Spinal cord (tissue), 10 donors: ENCODE measurements around the gene NPFF. TPM values are rescaled to one million over a fixed set of nuclear protein-coding genes. Genes with fewer than 3 reads are reported as not detected.

Experiments
- DNase-seq, 6 donors: peaks; one replicate each; pipeline versions ENCODE4 v3.0.0 to v3.0.0-alpha.2; 2013 to 2015; ENCODE audit warnings: low spot score in 6 of 6, low read depth in 4 of 6
- H3K27ac ChIP-seq: one replicate; pipeline ENCODE4 v1.5.1; 2013; ENCODE audit warnings: low read depth, low read length, control low read depth
- H3K27me3 ChIP-seq: one replicate; pipeline ENCODE4 v1.6.1; 2013; ENCODE audit warnings: low read length; ENCODE audit not compliant: control insufficient read depth, insufficient read depth
- H3K36me3 ChIP-seq: one replicate; pipeline ENCODE4 v1.6.1; 2013; ENCODE audit warnings: low read length; ENCODE audit not compliant: control insufficient read depth, insufficient read depth
- H3K4me1 ChIP-seq: one replicate; pipeline ENCODE4 v1.6.1; 2013; ENCODE audit warnings: low read length; ENCODE audit not compliant: control insufficient read depth, insufficient read depth
- H3K4me3 ChIP-seq: one replicate; pipeline ENCODE4 v1.5.1; 2013; ENCODE audit warnings: low read depth, low read length, control low read depth
- H3K9me3 ChIP-seq: one replicate; pipeline ENCODE4 v1.6.1; 2013; ENCODE audit warnings: low read length; ENCODE audit not compliant: control insufficient read depth, insufficient read depth
- WGBS: methylation state at CpG from one replicate; pipeline ENCODE4 v1.1.5; 2013; ENCODE audit warnings: missing lambda C conversion rate; ENCODE audit not compliant: insufficient coverage; 5-methylcytosine and 5-hydroxymethylcytosine counted together
- polyA plus RNA-seq, 2 donors: library from polyadenylated mRNA; unstranded; fragments of 120-200 nt; gene quantifications; one replicate each; pipeline ENCODE4 v1.2.1, GENCODE V29; 2013; ENCODE audit not compliant: insufficient read length in 2 of 2
- total RNA-seq, 2 donors: library from RNA; depleted of rRNA in 1 of 2; stranded (reverse); fragments of 120-200 nt in 1 of 2; fragments of >200 nt in 1 of 2; gene quantifications; one replicate each; pipeline versions ENCODE4 v1.2.3 to v1.2.4, GENCODE V29; 2013 to 2014
- donor health status: healthy.

Gene NPFF
- total and polyA plus RNA-seq, 4 donors: 2.2 to 7.7 (median 4.4) TPM

DNA sequence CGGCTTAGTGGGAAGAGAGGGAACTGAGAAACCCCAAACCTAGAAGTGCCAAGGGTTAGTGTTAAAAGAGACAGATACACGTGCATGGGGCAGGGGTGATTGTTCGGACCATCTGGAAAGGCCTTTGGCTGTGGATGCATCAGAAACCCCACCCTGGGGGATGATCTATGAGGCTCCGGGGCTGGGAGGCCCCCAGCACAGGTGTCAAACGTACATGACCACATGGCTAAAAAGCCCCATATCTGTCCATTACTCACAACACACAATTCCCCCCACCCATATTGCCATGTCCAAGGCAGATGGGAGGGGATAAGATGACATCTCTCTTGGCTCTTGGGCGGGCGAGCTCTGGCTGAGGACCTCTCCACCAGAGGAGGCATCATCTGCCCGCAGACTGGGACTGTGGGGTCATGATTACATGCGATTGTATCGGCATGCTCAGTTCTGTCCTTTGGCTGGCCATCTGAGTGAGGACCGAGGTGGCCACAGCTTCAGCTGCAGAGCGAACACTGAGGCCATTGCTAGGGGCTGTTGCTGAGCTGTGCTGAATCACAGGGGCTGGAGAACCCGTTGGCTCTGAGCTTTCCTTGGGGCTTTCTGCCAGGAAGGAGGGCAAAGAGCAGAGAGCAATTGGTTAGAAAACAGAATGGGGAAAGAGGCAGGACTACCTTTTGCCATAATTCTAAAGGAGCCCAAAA lies 9.6 kb upstream of the NPFF start:
- Histone ChIP-seq H3K4me3 (no peak overlapping the region), H3K9me3 (no peaks in the 10 kb centered on the region), H3K36me3 (peaks cover 65% of the 10 kb centered on the region), H3K27me3 (no peaks in the 10 kb centered on the region), H3K4me1 (no peaks in the 10 kb centered on the region), H3K27ac (no peak overlapping the region)
- WGBS: 89% methylated on average over 11 of the region's 13 CpGs
- DNase-seq: no peak

DNA sequence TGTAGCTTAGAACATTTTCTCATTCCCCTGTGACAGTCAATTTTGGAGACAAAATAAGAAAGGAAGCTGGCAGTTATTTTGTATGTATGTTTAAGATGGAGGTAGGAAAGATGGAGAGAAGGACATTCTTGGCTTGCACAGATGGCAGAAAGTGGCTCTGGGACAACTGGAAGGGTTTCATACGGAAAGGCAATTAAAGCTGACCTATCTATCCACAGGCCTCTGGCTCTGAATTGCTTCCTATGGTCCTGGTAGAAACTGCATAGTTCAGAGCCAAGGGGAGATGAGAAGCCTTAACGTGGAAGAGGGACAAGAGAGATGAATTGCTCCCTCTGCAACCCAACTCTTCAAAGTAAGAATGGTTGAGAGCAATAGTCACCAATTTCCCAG lies 8.0 kb upstream of the NPFF start:
- no peak for DNase-seq
- no CpG with 5 or more reads among the region's 2 CpGs for WGBS
- peaks cover 65% of the 10 kb centered on the region for H3K36me3 ChIP-seq
- no peaks in the 10 kb centered on the region for H3K27me3 ChIP-seq
- no peaks in the 10 kb centered on the region for H3K9me3 ChIP-seq
- no peak overlapping the region for H3K4me3 ChIP-seq
- no peaks in the 10 kb centered on the region for H3K4me1 ChIP-seq
- no peak overlapping the region for H3K27ac ChIP-seq

DNA sequence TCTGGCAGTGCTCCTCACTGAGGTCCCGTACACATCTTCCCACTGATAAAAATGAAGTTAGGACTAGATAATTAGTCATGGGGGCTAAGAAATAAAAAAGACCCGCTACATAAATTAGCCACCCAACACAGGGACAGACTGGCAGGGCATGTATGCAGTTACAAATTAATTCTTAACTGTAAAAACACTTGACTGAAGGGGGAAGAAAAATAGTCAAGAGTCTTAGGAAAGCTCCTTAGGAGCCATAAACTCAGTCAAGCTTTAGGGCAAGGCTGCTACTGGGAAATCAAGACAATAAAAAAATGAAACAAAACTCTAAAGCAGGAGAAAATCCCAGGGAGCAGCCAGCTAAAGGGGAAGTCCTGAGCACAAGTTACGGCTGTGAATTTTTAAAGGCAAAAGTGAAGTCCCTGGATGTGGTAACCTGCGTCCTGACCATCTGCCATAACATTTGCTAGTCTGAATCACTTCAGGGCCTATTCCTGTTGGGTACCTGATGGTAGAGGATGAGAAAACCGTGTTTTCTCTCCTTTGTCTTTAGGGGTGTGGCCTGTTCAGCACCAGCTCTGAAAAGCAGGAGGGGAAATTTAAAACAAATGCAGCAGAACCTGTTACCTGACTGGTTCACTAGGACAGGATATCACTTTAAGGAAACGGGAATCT lies 7.5 kb upstream of the NPFF start:
- no peaks in the 10 kb centered on the region for H3K27me3 ChIP-seq
- 68% methylated on average over 2 of the region's 6 CpGs for WGBS
- no peak for DNase-seq
- H3K27ac ChIP-seq: no peak overlapping the region
- H3K36me3 ChIP-seq: peaks cover 61% of the 10 kb centered on the region
- H3K4me3 ChIP-seq: no peak overlapping the region
- no peaks in the 10 kb centered on the region for H3K9me3 ChIP-seq
- no peaks in the 10 kb centered on the region for H3K4me1 ChIP-seq

DNA sequence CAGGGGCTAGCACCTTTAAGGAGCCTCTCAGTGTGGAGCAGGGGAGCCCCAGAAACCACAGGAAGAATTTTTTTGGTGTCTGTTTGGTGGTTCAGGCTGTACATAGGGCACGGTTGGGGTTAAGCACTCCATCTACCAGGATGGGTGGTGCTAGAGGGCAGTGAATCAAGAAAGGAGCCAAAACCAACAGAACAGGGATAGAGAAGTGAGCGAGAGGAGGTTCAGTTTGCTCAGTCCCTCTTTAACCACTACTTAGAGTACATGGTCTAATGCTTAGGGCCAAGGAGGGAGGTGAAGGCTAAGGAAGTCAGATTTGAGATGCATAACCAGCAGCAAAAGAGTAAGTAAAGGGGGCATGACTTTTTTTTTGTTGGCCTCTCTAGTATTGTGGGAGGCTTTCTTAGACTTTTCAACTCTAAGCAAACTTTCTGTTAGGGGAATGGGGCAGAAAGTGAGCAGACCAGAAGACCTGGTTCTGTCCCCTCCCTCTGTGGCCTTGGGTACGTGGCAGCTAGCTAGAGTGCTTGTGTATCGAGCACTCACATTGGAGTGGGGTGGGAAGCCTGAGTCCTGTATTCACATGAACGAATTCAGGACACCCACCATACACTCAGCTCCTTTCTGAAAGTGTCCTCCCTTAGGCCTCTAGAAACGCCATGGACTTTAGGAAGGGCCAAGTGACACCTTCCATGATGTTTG lies 6.6 kb upstream of the NPFF start:
- Histone ChIP-seq H3K4me1 (peaks cover under 1% of the 10 kb centered on the region), H3K27ac (no peak overlapping the region), H3K4me3 (no peak overlapping the region), H3K27me3 (no peaks in the 10 kb centered on the region), H3K36me3 (peaks cover 59% of the 10 kb centered on the region), H3K9me3 (no peaks in the 10 kb centered on the region)
- DNase-seq: no peak
- WGBS: 100% methylated on average over 2 of the region's 6 CpGs

DNA sequence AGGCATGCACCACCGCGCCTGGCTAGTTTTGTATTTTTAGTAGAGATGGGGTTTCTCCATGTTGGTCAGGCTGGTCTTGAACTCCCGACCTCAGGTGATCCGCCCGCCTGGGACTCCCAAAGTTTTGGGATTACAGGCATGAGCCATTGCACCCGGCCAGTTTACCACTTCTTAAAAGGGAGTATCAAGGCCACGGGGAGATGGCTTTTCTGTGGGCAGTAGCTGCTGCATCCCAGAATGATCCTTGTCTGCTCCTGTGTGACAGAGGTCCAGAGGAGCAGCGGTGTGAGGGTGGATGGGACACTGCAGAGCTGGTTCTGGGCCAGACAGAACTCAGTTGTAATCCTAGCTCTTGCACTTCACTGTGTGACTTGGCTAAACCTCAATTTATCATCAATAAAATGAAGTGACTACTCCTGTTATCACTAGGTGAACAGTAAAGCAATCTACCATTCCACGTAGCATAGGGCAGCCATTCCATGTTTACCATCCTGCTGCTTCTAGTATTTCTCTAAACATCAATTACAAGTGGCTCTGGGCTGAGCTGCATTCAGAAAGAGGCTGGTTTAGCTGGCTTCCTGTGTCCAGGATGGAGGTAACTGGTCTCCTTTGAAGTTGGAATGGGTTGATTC lies 3.0 kb upstream of the NPFF start:
- Histone ChIP-seq H3K9me3 (no peaks in the 10 kb centered on the region), H3K27ac (no peak overlapping the region), H3K4me3 (no peak overlapping the region), H3K27me3 (no peaks in the 10 kb centered on the region), H3K36me3 (peaks cover 57% of the 10 kb centered on the region), H3K4me1 (peaks cover 9% of the 10 kb centered on the region)
- WGBS: 97% methylated on average over 8 of the region's 9 CpGs
- no peak for DNase-seq

DNA sequence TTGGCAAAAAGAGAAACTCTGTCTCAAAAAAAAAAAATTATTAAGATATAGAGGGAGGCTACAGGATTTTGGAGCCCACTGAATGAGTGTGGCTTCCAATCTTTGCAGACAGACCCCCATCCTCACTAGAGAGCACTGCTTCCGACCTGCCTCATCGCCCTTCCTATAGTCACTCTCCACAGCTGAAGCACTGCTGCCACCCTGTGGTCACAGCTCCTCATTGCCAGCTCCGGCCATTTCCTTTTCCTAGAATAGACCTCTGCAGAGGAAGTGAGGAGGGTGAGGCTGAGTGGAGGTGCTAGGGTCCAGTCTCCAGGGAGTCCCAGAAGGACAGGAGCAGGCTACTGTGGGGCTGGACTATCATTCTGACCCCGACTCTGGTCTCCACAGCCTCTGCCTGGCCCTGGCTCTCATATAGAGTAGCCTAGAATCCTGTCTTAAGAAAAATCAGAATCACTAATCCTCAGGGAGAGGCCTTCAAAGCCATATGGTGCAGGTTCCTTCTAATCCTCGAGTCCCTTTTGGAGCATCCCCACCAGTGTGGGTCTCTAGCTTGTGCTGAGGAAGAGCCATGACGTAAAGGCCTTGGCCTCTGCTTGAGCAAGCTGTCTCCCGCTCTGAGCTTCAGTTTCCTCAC lies 1.4 kb upstream of the NPFF start:
- peaks cover 11% of the 10 kb centered on the region for H3K4me1 ChIP-seq
- H3K9me3 ChIP-seq: no peaks in the 10 kb centered on the region
- no peak overlapping the region for H3K4me3 ChIP-seq
- peak in 4 of 6 donors; percentile 69 to 96 (median 87) for DNase-seq
- no peaks in the 10 kb centered on the region for H3K27me3 ChIP-seq
- H3K27ac ChIP-seq: no peak overlapping the region
- H3K36me3 ChIP-seq: peaks cover 66% of the 10 kb centered on the region
- WGBS: 46% methylated on average over 4 of the region's 7 CpGs

DNA sequence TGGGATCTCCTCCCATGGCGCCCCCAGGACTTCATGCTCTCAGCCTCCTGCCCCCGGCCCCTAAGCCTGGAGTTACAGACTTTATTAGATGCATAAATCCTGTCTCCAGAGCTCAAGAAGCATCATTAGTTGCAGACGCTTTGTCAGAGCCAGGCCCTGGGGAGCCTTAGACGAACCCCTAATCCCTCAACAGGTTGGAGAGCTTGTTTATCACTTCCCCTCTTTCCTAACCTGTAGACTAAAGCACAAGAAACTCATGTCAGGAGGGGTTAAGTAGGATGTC lies 260 bp upstream of the NPFF start:
- H3K9me3 ChIP-seq: no peaks in the 10 kb centered on the region
- no peak overlapping the region for H3K4me3 ChIP-seq
- WGBS: 68% methylated on average over 4 of the region's 4 CpGs
- H3K4me1 ChIP-seq: peaks cover 17% of the 10 kb centered on the region
- no peaks in the 10 kb centered on the region for H3K27me3 ChIP-seq
- peak in 2 of 6 donors; percentile 4 to 64 for DNase-seq
- H3K27ac ChIP-seq: no peak overlapping the region
- H3K36me3 ChIP-seq: peaks cover 66% of the 10 kb centered on the region

DNA sequence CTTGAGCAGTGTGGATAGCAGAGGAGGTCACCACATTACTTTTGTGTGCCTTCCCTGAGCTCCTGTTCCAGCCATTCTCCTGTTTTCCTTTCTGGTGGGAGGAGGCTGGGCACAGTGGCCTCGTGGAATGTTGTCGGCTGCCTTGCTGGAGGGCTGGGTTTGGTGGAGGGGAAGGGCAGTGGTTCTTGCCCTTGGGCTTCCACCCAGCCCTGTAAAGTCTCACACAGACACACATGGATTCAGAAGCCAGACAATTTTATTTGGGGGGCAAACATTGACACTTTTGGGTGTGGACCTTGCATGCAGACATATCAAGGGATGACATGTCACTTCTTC lies 866 bp downstream of the NPFF start:
- Histone ChIP-seq H3K4me3 (no peak overlapping the region), H3K27me3 (no peaks in the 10 kb centered on the region), H3K9me3 (no peaks in the 10 kb centered on the region), H3K27ac (no peak overlapping the region), H3K4me1 (peaks cover 28% of the 10 kb centered on the region), H3K36me3 (peaks cover 54% of the 10 kb centered on the region)
- DNase-seq: no peak
- WGBS: no CpG with 5 or more reads among the region's 2 CpGs

DNA sequence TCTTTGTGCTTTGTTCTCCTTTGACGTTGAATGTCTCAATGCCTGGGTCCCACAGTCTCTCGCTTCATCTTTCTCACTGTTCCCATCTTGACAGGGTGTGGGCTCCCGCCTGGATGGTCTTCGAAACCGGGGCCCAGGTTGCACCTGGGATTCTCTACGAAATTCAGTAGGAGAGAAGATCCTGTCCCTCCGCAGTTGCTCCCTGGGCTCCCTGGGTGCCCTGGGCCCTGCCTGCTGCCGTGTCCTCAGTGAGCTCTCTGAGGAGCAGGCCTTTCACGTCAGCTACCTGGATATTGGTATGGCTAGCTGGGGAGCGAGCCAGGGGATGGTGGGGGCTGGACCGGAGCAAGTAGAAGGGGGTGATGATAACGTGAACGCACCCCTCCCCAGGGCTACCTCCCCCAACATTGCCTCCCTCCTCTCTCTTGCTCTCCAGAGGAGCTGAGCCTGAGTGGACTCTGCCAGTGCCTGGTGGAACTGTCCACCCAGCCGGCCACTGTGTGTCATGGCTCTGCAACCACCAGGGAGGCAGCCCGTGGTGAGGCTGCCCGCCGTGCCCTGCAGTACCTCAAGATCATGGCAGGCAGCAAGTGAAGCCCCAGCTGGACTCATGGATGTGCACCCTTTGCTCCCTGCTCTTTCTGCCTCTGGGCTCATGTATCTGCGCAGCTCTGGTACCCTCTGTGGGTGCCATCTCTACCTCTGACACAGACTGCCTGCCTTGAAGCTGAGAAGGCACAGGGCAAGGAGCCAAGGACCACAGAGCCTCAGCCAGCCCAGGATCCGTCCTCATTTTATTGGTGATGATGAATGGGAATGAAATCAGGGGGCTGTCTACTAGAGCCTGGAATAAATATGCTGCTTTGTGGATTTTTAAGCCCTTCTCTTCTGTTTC lies 1.5 kb downstream of the NPFF start:
- Histone ChIP-seq H3K27ac (no peak overlapping the region), H3K36me3 (peaks cover 50% of the 10 kb centered on the region), H3K4me3 (no peak overlapping the region), H3K9me3 (no peaks in the 10 kb centered on the region), H3K4me1 (peaks cover 30% of the 10 kb centered on the region), H3K27me3 (no peaks in the 10 kb centered on the region)
- DNase-seq: peak in 1 of 6 donors; percentile 2
- WGBS: 87% methylated on average over 16 of the region's 19 CpGs
